LNCAP (cell line): Measurements from ENCODE around the gene CHST12.

Experiments
- CTCF ChIP-seq: fragments of 450-650 bp; IDR thresholded peaks from 2 replicates; pipeline ENCODE4 v1.5.1; 2017; ENCODE audit warnings: mild to moderate bottlenecking

The CHST12 gene

GRCh38 chr7:2373124-2373556, 30.3 kb upstream of the CHST12 start:
- no peak for TF ChIP-seq CTCF

- no peak for TF ChIP-seq CTCF
Measured at GRCh38 chr7:2373646-2374045, 29.8 kb upstream of the CHST12 start.

- TF ChIP-seq CTCF = no peak
Measured at GRCh38 chr7:2374401-2374800, 29.0 kb upstream of the CHST12 start.

GRCh38 chr7:2374830-2375728, 28.3 kb upstream of the CHST12 start:
- no peak for TF ChIP-seq CTCF

- TF ChIP-seq CTCF = no peak
Measured at GRCh38 chr7:2376351-2377154, 26.9 kb upstream of the CHST12 start.

GRCh38 chr7:2379161-2379560, 24.2 kb upstream of the CHST12 start:
- no peak for TF ChIP-seq CTCF

- no peak for TF ChIP-seq CTCF
Measured at GRCh38 chr7:2379821-2380450, 23.5 kb upstream of the CHST12 start.
